ENCODE results near the gene CSNK2A1.

GRCh38 chr20:547394-547793, 3.8 kb upstream of the CSNK2A1 start:
- TF ChIP-seq CTCF (IDR thresholded peaks at IDR 0.05; ENCODE audit: low read length) (no peak), EZH2phosphoT487 (IDR thresholded peaks at IDR 0.05; ENCODE audit: low read length) (no peak), EZH2 (optimal IDR thresholded peaks at IDR 0.05; ENCODE audit: low read depth, low read length) (no peak)

Data from MM.1S (cell line).